Measurements from ENCODE around the gene TFPI. TPM values are rescaled to one million over a fixed set of nuclear protein-coding genes. Genes with fewer than 3 reads are reported as not detected.

TFPI gene
- total and polyA plus RNA-seq, 2 of the 8 experiments (the other 6 are each of a cell fraction or from before 2014, with no cell fraction given): 2.0 to 7.1 TPM

GRCh38 chr2:187442778-187443177 is 111.5 kb downstream of the TFPI start (continued):
- TF ChIP-seq JUND (IDR thresholded peaks at IDR 0.05; ENCODE audit: low read length) (no peak), RAD21 (IDR thresholded peaks at IDR 0.05 in 1 of 2, conservative IDR thresholded peaks at IDR 0.05 in 1 of 2; ENCODE audit: low read depth in 2 of 2, low read length in 2 of 2) (no peak), JUN (IDR thresholded peaks at IDR 0.05; ENCODE audit: low read depth, low read length) (no peak), SRF (IDR thresholded peaks at IDR 0.05; ENCODE audit: low read depth, low read length) (no peak)
